ENCODE results near the gene IGIP. TPM values are rescaled to one million over a fixed set of nuclear protein-coding genes. Genes with fewer than 3 reads are reported as not detected.

IGIP gene
- total and polyA plus RNA-seq, 2 donors (not counting 3 experiments of a cell fraction or from before 2014, with no cell fraction given) = 0.86 to 3.3 TPM

- no peak overlapping the region for H3K4me3 ChIP-seq (replicated peaks in 1 of 3; ENCODE audit: insufficient read depth in 1 of 3, low read depth in 1 of 3, low read length in 3 of 3)
- H3K9ac ChIP-seq (replicated peaks; ENCODE audit: extremely low read depth, insufficient read depth, low read length) = no peak overlapping the region
- H4K20me1 ChIP-seq (replicated peaks; ENCODE audit: control insufficient read depth, extremely low read depth, insufficient read depth, low read length) = no peaks in the 10 kb centered on the region
- no peak overlapping the region for H3K27ac ChIP-seq (ENCODE audit: insufficient read depth, low read depth, low read length)
- no peak overlapping the region for H3K4me2 ChIP-seq (ENCODE audit: insufficient read depth, low read length)
- H3K79me2 ChIP-seq (ENCODE audit: control insufficient read depth, insufficient read depth, low read length) = no peaks in the 10 kb centered on the region
- intact Hi-C loops (cut with micrococcal nuclease) (no loop called here), dilution Hi-C loops (cut with MboI; ENCODE audit: extremely low pct_ligation_motif_present, low sequenced_read_pairs) (no loop called here)
- H3K4me1 ChIP-seq (ENCODE audit: control insufficient read depth, extremely low read depth, insufficient read depth, low read length) = no peaks in the 10 kb centered on the region
- no TSS peak for BruUV-seq (replicated peaks)
- FAIRE-seq = no peak
- H2AFZ ChIP-seq (ENCODE audit: low read depth, low read length) = no peak overlapping the region
- H3K9me1 ChIP-seq (replicated peaks; ENCODE audit: control insufficient read depth, extremely low read depth, insufficient read depth, low read length) = no peaks in the 10 kb centered on the region
- ChIA-PET CTCF (interaction anchor here (5.8 to 13.1 kb wide), 2 partner anchors 17 to 87 kb away, joined by 57 to 141 read pairs; no protein-coding TSS in a partner anchor), POLR2A (no interaction called here)
- DNase-seq (ENCODE audit: low read depth, low spot score) = no peak
- no peaks in the 10 kb centered on the region for H3K36me3 ChIP-seq (ENCODE audit: control insufficient read depth in 2 of 2, extremely low read depth in 1 of 2, insufficient read depth in 2 of 2, low read length in 2 of 2)
- no peaks in the 10 kb centered on the region for H3K27me3 ChIP-seq (ENCODE audit: control insufficient read depth in 2 of 2, insufficient read depth in 2 of 2, low read length in 2 of 2)
- H3K9me3 ChIP-seq (replicated peaks; ENCODE audit: control insufficient read depth, insufficient read depth, low read length) = no peaks in the 10 kb centered on the region
- TF ChIP-seq MAX (IDR thresholded peaks at IDR 0.05; ENCODE audit: insufficient read depth, insufficient read length) (no peak), FOS (IDR thresholded peaks at IDR 0.05; ENCODE audit: borderline replicate concordance, insufficient read depth, low read length) (no peak), EZH2 (IDR thresholded peaks at IDR 0.05; ENCODE audit: borderline replicate concordance, low read depth, low read length, severe bottlenecking) (no peak), POLR2A (IDR thresholded peaks at IDR 0.05; ENCODE audit: low read depth, low read length) (no peak), CTCF (IDR thresholded peaks at IDR 0.05; ENCODE audit: extremely low read depth in 1 of 2, insufficient read depth in 1 of 2, low read depth in 1 of 2, low read length in 2 of 2) (no peak), GATA2 (IDR thresholded peaks at IDR 0.05; ENCODE audit: insufficient read depth, insufficient read length, low read depth, low read length) (no peak), MYC (IDR thresholded peaks at IDR 0.05; ENCODE audit: low read depth, low read length) (no peak), JUN (IDR thresholded peaks at IDR 0.05; ENCODE audit: borderline replicate concordance, insufficient read depth, insufficient read length, low read depth) (no peak), POLR2AphosphoS5 (IDR thresholded peaks at IDR 0.05; ENCODE audit: insufficient read depth, low read depth, low read length) (no peak)
Measured at GRCh38 chr5:140162781-140163180, 37.0 kb downstream of the IGIP start.

Measured in endothelial cell of umbilical vein (primary cell).